HepG2 (cell line): Measurements from ENCODE around the gene PTPRC.

ENCODE experiments used
- ATF1 ChIP-seq: IDR thresholded peaks from 2 replicates; pipeline ENCODE4 v1.6.1; 2016; ENCODE audit warnings: mild to moderate bottlenecking, control low read depth
- CHCHD3 ChIP-seq: sonication (generic); formaldehyde crosslinking; IDR thresholded peaks from 2 replicates; pipeline ENCODE4 v1.8.0; 2022; ENCODE audit warnings: mild to moderate bottlenecking, missing genetic modification reagents, moderate library complexity
- CTCF ChIP-seq: sonication (generic); formaldehyde crosslinking; IDR thresholded peaks from 2 replicates; pipeline ENCODE4 v1.5.0; 2020; ENCODE audit warnings: mild to moderate bottlenecking, missing genetic modification reagents, moderate library complexity
- MEIS2 ChIP-seq: sonication (generic); formaldehyde crosslinking; IDR thresholded peaks from 2 replicates; pipeline ENCODE4 v1.9.0; 2021; ENCODE audit warnings: mild to moderate bottlenecking, missing genetic modification reagents
- PCBP1 ChIP-seq: fragments of 200-400 bp; formaldehyde crosslinking; IDR thresholded peaks from 2 replicates; pipeline ENCODE4 v1.6.1; 2017; ENCODE audit warnings: mild to moderate bottlenecking, low read depth, low read length, borderline replicate concordance

- TF ChIP-seq CTCF (CRISPR knock-in tag) (no peak), ATF1 (CRISPR knock-in tag) (no peak), MEIS2 (no peak), CHCHD3 (CRISPR knock-in tag) (no peak), PCBP1 (no peak)
These were observed 32.8 kb upstream of the PTPRC start for GRCh38 chr1:198606020-198606438.
